NB4 (cell line): Measurements from ENCODE around the gene SSH2.

Experiments used
- DNase-seq: peaks from one replicate; pipeline ENCODE4 v3.0.0; 2010; ENCODE audit warnings: low read depth
- H3K4me3 ChIP-seq: one replicate; pipeline ENCODE4 v1.5.1; 2011; ENCODE audit warnings: mild to moderate bottlenecking, low read depth, low read length, moderate library complexity
- CTCF ChIP-seq: IDR thresholded peaks from one replicate; pipeline ENCODE4 v1.5.1; 2012; ENCODE audit warnings: low read depth, low read length
- MYC ChIP-seq: IDR thresholded peaks from 2 replicates; pipeline ENCODE4 v1.6.1; 2011; ENCODE audit warnings: low read depth, low read length
- POLR2A ChIP-seq: IDR thresholded peaks from 2 replicates; pipeline ENCODE4 v1.6.1; 2011; ENCODE audit warnings: mild to moderate bottlenecking; ENCODE audit not compliant: insufficient read length; ENCODE audit errors: extremely low read depth
- TF ChIP-seq, protein P1 (sequence below): IDR thresholded peaks from 2 replicates; pipeline ENCODE4 v1.6.1; 2011; ENCODE audit warnings: low read depth, low read length

SSH2 gene

GRCh38 chr17:29585080-29585751, 344.8 kb downstream of the SSH2 start:
- peak; percentile 50 for TF ChIP-seq CTCF
- TF ChIP-seq, protein P1, sequence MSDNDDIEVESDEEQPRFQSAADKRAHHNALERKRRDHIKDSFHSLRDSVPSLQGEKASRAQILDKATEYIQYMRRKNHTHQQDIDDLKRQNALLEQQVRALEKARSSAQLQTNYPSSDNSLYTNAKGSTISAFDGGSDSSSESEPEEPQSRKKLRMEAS: no peak
- DNase-seq: no peak
- no peak overlapping the region for H3K4me3 ChIP-seq

DNA sequence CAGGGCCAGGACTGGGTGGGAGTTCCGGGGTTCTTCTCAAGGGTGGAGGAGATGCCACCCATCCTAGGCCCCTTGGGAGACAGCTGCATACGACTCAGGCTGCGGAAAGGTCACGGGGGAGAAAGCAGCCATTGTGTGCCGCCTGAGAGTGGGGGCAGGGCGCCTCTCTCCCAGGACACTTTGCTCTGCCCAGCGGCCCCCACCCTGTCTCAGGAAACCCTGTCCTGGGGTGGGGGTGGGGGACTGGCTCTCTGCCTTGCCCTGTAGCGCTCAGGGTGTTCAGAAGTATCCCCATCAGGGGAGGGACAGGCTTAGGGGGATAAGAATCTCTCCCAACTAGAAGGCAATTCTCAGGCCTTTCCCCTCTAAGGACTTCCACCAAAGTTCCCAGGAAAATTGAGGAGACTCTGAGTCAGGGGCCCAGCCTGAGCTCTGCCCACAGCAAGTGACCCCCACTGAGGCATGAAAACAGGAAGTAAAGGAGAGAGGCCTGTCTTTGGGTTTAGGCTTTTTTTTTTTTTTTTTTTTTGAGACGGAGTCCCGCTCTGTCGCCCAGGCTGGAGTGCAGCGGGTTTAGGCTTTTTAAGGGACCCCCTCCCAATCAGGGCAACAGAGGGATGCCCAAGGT, 345.5 kb downstream of the SSH2 start:
- no peak for TF ChIP-seq MYC
- TF ChIP-seq, protein P1: no peak
- TF ChIP-seq CTCF: no peak
- TF ChIP-seq POLR2A: no peak
- no peak overlapping the region for H3K4me3 ChIP-seq
- DNase-seq: peak; percentile 44

DNA sequence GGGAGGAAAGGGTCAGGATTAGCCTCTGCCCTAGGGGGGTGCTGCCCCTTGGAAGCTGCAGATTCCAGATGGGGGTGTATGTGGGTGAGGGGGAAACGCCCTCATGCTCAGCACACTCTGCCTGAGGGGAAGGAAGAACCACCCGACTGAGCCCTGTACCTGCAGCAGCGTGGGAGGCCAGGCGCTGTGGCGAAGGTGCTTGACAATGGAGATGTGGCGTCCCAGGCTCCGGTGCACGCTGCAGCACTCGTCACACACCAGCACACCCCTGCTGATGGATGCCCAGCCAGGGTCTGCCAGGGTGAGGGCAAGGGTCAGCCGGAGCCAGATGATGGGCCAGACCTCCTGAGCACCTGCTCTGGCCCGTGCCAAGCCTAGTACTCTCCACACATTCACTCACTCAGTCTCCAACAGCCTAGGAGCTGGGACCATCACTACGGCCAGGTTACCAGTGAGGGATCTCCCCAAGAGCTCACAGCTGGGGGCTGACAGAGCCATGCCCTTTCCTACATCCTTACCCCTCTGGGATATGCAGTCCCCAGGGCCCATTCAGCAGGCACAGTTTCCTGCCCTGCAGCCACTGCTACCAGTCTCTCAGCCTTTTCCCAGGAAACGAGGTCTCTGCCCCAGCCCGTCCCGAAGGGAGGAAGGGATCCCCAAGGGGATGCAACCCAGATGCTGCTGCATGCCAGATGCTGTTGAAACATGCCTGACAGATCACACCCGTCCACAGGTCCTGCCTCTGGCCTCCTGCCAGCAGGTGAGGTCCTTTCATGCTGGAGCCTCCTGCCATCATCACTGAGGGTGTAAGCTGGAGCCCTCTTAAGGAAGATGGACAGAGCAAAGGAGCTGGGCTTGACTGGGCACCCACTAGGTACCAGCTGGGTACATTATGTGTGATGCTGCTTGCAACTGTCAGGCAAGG, 346.4 kb downstream of the SSH2 start:
- DNase-seq: no peak
- no peak overlapping the region for H3K4me3 ChIP-seq
- TF ChIP-seq CTCF (no peak), POLR2A (no peak), MYC (no peak)
- TF ChIP-seq, protein P1: no peak

DNA sequence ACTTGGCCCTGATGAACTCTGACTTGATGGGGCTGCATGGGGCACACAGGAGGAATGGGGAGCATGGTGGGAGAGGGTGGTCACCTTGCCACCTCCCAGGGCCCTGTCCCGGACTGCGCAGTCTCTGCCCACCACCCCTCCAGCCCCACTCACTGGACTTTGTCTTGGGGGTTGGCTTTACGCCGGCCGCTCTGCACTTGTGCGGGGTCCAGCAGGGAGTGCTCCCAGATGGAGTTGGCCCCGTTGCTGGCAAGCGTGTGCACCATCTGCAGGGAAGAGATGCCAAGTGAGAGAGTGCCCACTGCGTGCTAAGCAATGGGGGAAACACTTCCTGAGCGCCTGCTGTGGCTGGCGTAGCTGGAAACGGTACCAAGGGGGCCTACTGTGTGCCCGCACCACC, 347.3 kb downstream of the SSH2 start:
- no peak for TF ChIP-seq CTCF
- TF ChIP-seq, protein P1: no peak
- TF ChIP-seq MYC: no peak
- no peak for TF ChIP-seq POLR2A
- no peak for DNase-seq
- no peak overlapping the region for H3K4me3 ChIP-seq

- no peak for DNase-seq
- no peak overlapping the region for H3K4me3 ChIP-seq
- TF ChIP-seq POLR2A: no peak
- TF ChIP-seq, protein P1: no peak
- TF ChIP-seq CTCF: no peak
- no peak for TF ChIP-seq MYC
Measured at GRCh38 chr17:29582254-29582765, 347.7 kb downstream of the SSH2 start.
